Right lobe of liver (tissue), 4 donors: ENCODE results near the gene CDYL.

Experiments used
- POLR2A ChIP-seq: fragments of 450-650 bp; IDR thresholded peaks from one replicate; pipeline ENCODE4 v1.6.1; 2017; ENCODE audit warnings: antibody characterized with exemption, mild to moderate bottlenecking
- TF ChIP-seq, protein P1 (sequence below), 4 donors: fragments of 200-600 bp in 3 of 4; fragments of 450-650 bp in 1 of 4; IDR thresholded peaks; one replicate each; pipeline versions ENCODE4 v1.5.1 to v1.8.0; 2016 to 2022; ENCODE audit warnings: antibody characterized with exemption in 4 of 4, mild to moderate bottlenecking in 2 of 4
- donor health status: DM: no; HTN: no; CAD: no.
- donor health status: DM: no; HTN: no; CAD: no.
- donor health status: DM: no; HTN: yes; CAD: no.

DNA sequence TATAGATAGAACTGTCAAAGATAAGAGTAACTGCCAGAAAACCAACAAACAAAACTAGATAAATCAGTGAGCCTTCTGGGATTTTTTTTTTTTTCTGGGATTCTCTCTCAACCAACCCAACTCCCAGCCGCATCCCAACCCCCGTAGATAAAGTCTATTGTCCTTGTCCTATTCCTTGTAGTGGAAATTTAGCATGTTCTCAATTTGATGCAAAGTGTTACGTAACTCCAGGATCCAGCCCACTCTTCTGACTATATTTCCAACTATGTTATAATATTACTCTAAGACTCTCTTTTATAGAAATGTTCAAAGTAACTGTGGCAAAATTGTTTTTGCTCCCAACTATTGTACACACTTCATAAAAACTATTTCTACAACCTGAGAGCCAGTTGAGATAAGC, 15.4 kb upstream of the CDYL start:
- TF ChIP-seq, protein P1, sequence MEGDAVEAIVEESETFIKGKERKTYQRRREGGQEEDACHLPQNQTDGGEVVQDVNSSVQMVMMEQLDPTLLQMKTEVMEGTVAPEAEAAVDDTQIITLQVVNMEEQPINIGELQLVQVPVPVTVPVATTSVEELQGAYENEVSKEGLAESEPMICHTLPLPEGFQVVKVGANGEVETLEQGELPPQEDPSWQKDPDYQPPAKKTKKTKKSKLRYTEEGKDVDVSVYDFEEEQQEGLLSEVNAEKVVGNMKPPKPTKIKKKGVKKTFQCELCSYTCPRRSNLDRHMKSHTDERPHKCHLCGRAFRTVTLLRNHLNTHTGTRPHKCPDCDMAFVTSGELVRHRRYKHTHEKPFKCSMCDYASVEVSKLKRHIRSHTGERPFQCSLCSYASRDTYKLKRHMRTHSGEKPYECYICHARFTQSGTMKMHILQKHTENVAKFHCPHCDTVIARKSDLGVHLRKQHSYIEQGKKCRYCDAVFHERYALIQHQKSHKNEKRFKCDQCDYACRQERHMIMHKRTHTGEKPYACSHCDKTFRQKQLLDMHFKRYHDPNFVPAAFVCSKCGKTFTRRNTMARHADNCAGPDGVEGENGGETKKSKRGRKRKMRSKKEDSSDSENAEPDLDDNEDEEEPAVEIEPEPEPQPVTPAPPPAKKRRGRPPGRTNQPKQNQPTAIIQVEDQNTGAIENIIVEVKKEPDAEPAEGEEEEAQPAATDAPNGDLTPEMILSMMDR (IDR thresholded peaks at IDR 0.05) = no peak
- TF ChIP-seq POLR2A = no peak
